GM18498 (cell line): ENCODE results near the gene CEMIP2.

Experiments used
- ATAC-seq: cut with Tn5 transposase; IDR thresholded peaks from one replicate; pipeline ENCODE4 v1.9.1; 2021; ENCODE audit warnings: mild to moderate bottlenecking, moderate library complexity; ENCODE audit not compliant: unreplicated experiment

CEMIP2 gene

GRCh38 chr9:71778085-71778484, 9.8 kb upstream of the CEMIP2 start:
- no peak for ATAC-seq

GRCh38 chr9:71774920-71775319, 6.6 kb upstream of the CEMIP2 start:
- peak; percentile 75 for ATAC-seq

- ATAC-seq: no peak
Observed at GRCh38 chr9:71772726-71773125, 4.4 kb upstream of the CEMIP2 start.

DNA sequence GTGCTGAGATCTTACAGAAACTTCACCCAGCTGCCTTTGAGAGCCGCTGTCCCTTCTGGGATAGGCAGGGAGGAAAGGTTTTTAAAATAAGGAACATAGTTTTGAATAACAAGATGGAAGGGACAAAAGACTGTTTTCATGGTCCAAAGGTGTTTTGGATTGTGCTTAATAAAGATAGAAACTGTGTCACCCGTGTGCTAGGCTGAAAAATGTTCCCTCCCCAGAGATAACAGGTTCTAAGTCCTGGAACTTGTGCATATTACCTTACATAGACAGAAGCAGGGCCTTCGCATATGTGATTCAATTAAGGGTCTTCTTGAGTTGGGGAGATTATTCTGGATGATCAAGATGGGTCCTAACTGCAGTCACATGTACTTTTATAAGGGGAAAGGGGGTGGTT, 1.9 kb upstream of the CEMIP2 start:
- ATAC-seq: no peak

DNA sequence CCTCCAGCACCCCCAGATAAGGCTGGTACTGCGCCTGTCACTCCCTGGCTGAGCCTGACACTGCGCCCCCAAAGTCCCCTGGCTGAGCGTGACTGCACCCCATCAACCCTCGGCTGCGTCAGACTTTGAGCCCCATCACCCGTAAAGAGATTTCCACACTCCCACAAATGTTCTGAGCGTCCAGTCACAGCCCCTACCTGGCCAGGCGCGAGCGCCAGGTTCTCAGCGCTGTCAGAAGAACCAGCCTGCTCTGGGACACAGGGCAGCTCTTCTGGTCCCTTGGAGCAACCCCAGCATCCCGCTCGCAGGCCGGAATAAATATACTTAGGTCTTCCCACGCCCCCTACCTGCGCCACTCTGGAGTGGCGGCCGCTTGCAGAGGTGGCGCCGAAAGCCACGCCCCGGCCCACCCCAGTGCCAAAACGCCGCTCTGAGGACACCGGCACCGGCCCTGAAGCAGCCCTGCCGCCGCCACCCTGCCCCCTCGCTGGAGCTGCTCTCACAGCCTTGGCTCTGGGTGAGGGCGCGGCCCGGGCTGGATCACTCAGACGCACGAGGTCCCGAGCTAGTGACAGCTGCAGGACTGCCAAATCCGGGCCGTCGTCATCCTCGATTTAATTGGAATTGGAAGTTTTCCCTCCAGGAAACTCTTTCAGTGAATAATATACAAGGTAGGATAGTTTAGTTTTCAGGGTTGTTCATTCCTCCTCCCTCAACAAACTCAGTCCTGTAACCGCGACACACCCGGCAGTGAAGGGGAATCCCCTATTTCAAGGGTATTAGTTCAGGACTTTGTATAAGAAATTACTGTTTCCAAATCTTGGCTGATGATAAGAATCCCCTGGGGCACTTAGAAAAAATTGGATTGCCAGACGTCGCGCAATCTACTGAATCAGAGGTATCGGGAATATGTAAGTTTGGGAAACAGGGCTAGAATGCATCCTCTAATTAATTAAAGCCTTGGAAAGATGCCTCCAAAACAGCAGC, 1.2 kb upstream of the CEMIP2 start:
- peak; percentile 44 for ATAC-seq

- ATAC-seq: no peak
Observed at GRCh38 chr9:71767776-71768321, 464 bp downstream of the CEMIP2 start.

DNA sequence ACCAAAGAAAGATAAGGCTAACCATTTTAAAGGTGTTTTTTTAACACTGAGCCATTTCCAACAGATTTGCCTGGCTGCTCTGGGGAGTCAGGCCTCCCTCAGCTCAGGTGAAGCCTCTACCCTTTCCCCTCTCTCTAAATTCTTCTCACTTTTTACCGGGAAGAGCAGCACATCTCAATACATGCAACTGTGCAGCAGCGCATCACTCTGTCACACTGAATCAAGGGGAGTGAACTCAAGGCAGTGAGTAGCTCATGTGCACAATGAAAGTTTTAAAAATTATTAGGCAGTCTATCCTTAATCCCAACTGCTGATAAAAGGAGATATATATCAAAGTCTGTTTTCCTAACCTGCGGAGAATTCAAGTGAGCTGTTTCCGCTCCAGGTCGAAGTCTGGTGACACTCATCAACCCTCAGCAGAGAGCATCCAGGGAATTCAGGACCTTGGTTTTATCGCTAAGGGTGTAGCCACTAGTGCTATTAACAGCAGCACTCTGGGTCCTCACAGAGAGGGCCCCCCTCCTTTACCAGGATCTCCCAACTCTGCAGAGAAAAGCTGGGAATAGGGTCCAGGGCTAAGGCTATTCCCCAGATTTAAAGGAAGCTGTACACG, 1.0 kb downstream of the CEMIP2 start:
- ATAC-seq: no peak

DNA sequence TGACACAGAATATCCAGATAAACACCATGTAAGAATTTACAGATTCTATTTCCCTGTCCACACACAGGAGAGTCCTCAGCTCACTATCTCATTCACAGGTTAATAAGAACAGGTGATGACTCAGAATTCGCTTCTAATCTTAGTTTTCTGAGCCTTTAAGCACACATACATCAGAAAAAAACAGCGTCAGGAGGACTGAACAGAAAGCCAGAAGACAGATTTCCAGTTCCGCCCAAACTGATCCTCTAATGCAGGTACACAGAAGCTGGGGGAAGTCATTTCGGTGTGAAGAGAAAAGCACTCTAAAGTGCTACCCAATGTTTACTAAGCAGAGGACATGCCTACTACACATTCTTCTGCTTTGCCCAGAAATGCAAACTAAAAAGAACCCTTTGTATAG, 1.6 kb downstream of the CEMIP2 start:
- peak; percentile 14 for ATAC-seq

DNA sequence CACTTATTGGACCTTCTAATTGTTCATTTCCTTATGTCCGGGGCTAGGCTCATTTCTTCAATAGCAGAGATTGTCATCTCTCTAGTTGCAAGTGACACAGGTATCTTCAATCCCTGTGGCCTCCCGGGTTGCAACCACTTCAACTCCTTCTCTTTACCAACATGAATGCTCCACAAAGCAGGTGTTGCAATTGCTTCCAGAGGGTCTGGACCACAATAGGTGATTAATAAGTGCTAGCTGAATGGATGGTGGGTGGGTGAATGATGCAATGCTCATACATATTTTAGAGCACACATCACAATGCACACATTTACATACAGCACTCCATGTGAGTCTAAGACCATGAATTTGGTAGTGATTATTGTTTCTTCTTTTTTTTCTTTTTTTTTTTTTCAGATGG, 2.6 kb downstream of the CEMIP2 start:
- ATAC-seq: no peak

DNA sequence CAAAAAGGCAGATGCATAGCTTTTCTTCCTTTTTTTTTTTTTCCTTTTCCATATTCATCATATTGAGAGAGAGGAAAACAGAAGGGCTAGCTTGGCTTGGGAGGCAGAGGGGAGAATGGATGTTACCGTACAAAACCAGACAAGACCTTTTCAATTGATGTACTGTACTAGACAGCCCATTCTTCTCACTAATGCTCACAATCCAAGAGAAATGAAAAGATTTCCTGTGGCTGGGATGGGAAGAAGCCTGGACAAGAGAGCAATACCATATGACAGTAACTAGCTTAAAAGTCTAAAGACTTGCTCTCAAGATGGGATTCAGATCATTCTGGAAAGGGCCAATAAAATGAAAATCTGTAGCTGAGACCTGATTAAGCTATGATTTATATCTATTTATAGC, 3.4 kb downstream of the CEMIP2 start:
- ATAC-seq: no peak

- no peak for ATAC-seq
Observed at GRCh38 chr9:71764463-71764862, 3.9 kb downstream of the CEMIP2 start.

- no peak for ATAC-seq
Observed at GRCh38 chr9:71763832-71764231, 4.5 kb downstream of the CEMIP2 start.

- no peak for ATAC-seq
Observed at GRCh38 chr9:71762900-71763653, 5.2 kb downstream of the CEMIP2 start.

DNA sequence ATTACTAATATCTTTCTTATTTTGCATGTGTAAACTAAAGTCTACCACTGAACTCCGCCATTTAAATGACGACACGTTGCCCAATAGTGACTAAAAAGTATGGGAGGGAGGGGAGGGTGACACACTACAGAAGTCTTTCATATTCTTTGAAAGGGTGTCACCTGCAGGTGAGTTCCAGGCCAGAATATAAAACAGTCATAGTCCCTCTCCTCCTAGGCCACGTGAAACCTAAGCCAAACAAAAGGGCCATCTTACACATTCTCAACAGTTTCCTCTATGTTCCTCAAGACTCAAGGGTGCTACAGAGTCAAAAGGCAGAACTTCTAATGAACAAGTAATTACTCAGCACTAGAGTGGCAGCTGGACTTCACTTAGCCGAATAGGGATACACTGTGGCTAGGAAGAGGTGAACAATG, 6.4 kb downstream of the CEMIP2 start:
- ATAC-seq: no peak

GRCh38 chr9:71760901-71761300, 7.4 kb downstream of the CEMIP2 start:
- no peak for ATAC-seq

DNA sequence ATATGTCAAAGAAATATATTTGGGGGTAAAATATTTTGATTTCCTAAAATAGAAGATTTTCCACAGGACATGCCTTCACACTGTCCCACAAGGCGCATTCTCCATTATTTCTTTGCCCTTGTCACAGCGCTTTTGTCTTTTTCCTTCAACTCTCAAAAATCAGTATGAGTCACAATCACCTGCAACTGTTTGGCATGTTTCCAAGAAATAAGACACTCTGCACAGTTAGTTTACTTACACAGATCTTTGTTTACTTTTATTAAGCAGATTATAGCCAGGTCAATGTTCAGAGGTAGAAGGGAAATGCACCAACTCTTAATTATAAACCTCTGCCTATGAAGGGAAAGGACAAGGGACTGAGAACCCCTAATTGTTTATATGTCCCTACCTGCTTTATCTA, 9.5 kb downstream of the CEMIP2 start:
- ATAC-seq: no peak

GRCh38 chr9:71758277-71758676, 10.0 kb downstream of the CEMIP2 start:
- ATAC-seq: no peak

GRCh38 chr9:71756753-71757152, 11.6 kb downstream of the CEMIP2 start:
- ATAC-seq: no peak

DNA sequence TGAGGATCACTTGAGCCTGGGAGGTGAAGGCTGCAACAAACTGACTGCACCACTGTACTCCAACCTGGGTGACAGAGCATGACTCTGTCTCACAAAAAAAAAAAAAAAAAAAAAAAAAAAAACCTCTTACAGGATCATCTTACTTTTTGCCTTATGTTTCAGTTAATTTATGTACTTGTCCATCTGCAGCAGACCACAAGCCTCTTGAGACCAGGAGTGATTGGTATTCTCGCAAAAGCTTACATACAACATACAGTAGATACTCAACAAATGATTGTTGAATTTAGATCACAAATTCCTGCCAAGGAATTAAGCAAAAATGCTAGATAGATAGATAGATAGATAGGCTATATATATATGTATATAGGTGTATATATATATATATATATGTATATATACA, 12.4 kb downstream of the CEMIP2 start:
- ATAC-seq: no peak

- ATAC-seq: no peak
Observed at GRCh38 chr9:71755230-71755629, 13.1 kb downstream of the CEMIP2 start.

GRCh38 chr9:71754151-71754550, 14.2 kb downstream of the CEMIP2 start:
- no peak for ATAC-seq
